ENCODE measurements around the gene HCFC1.
A peak's percentile ranks its signal among the peaks of the same experiment; 100 is the strongest.

Gene HCFC1

GRCh38 chrX:153974003-153974725 lies 2.5 kb upstream of the HCFC1 start:
- no peak overlapping the region for H2AK5ac ChIP-seq (ENCODE audit: low read length)
- peaks cover 20% of the 10 kb centered on the region for H3K79me2 ChIP-seq (ENCODE audit: control insufficient read depth, insufficient read depth, low read length, poor library complexity)
- H2BK120ac ChIP-seq (ENCODE audit: insufficient read depth, low read length, poor library complexity) = no peak overlapping the region
- no peak overlapping the region for H4K12ac ChIP-seq (ENCODE audit: low read depth, low read length)
- H3K23ac ChIP-seq (ENCODE audit: low read length) = no peak overlapping the region
- H4K8ac ChIP-seq (ENCODE audit: low read depth, low read length) = no peak overlapping the region
- H3K9me3 ChIP-seq (ENCODE audit: insufficient read depth, low read depth, low read length) = no peaks in the 10 kb centered on the region
- H3K27me3 ChIP-seq (ENCODE audit: insufficient read depth, low read length) = no peaks in the 10 kb centered on the region
- H4K91ac ChIP-seq (ENCODE audit: low read depth, low read length) = no peak overlapping the region
- H2BK12ac ChIP-seq (ENCODE audit: low read length) = no peak overlapping the region
- no peak overlapping the region for H3K9ac ChIP-seq (ENCODE audit: low read length)
- WGBS (ENCODE audit: extremely low coverage, insufficient coverage, insufficient read length) = no CpG with 5 or more reads among the region's 14 CpGs
- peaks cover 21% of the 10 kb centered on the region for H3K79me1 ChIP-seq (ENCODE audit: low read length)
- H3K4me3 ChIP-seq (ENCODE audit: low read depth, low read length) = no peak overlapping the region
- no peak overlapping the region for H2AFZ ChIP-seq (ENCODE audit: insufficient read depth, low read length, poor library complexity)
- no peak overlapping the region for H3K14ac ChIP-seq (ENCODE audit: low read length)
- no peak overlapping the region for H3K27ac ChIP-seq (ENCODE audit: low read depth, low read length)
- no peak overlapping the region for H2BK5ac ChIP-seq (ENCODE audit: low read depth, low read length, poor library complexity)
- H3K4ac ChIP-seq (ENCODE audit: low read depth, low read length) = no peak overlapping the region
- no peaks in the 10 kb centered on the region for H3K36me3 ChIP-seq (ENCODE audit: control insufficient read depth in 1 of 2, insufficient read depth in 2 of 2, low read length in 2 of 2)
- peaks cover 3 to 5% of the 10 kb centered on the region in 2 experiments for H3K4me1 ChIP-seq (ENCODE audit: control insufficient read depth in 1 of 2, insufficient read depth in 2 of 2, low read length in 2 of 2)
- H3K4me2 ChIP-seq (ENCODE audit: low read length) = no peak overlapping the region
- no peak overlapping the region for H3K18ac ChIP-seq (ENCODE audit: low read length)
- DNase-seq = no peak

- Histone ChIP-seq H3K36me3 (ENCODE audit: control insufficient read depth in 1 of 2, insufficient read depth in 2 of 2, low read length in 2 of 2) (peaks cover 5 to 7% of the 10 kb centered on the region in 2 experiments), H3K23ac (ENCODE audit: low read length) (no peak overlapping the region)
- WGBS (ENCODE audit: extremely low coverage, insufficient coverage, insufficient read length) = no CpG with 5 or more reads among the region's 20 CpGs
Observed at GRCh38 chrX:153973127-153974002, 1.7 kb upstream of the HCFC1 start.

GRCh38 chrX:153972368-153973126 lies 929 bp upstream of the HCFC1 start, which contains the start of gene TMEM187:
TMEM187 (plus strand) TSS chrX:153972754; CDS start chrX:153982063, 9,309 bp downstream.
- H3K4me2 ChIP-seq (ENCODE audit: low read length) = peak within 1 kb of the TSS; percentile 81
- peak within 1 kb of the TSS; percentile 92 for H3K4ac ChIP-seq (ENCODE audit: low read depth, low read length)
- peak within 1 kb of the TSS; percentile 77 for H2BK120ac ChIP-seq (ENCODE audit: insufficient read depth, low read length, poor library complexity)
- peak within 1 kb of the TSS; percentile 99 for H2BK5ac ChIP-seq (ENCODE audit: low read depth, low read length, poor library complexity)
- peak; percentile 80 to 97 for DNase-seq
- peak within 1 kb of the TSS; percentile 99 for H3K18ac ChIP-seq (ENCODE audit: low read length)
- peak within 1 kb of the TSS; percentile 96 for H4K91ac ChIP-seq (ENCODE audit: low read depth, low read length)
- peak within 1 kb of the TSS; percentile 99 for H3K27ac ChIP-seq (ENCODE audit: low read depth, low read length)
- peak within 1 kb of the TSS; percentile 99 for H4K12ac ChIP-seq (ENCODE audit: low read depth, low read length)
- WGBS (ENCODE audit: extremely low coverage, insufficient coverage, insufficient read length) = no CpG with 5 or more reads among the region's 103 CpGs
- no peaks in the 10 kb centered on the region for H3K27me3 ChIP-seq (ENCODE audit: insufficient read depth, low read length)
- peak within 1 kb of the TSS; percentile 95 for H3K14ac ChIP-seq (ENCODE audit: low read length)
- no peak within 1 kb of the TSS for H3K23ac ChIP-seq (ENCODE audit: low read length)
- H3K36me3 ChIP-seq (ENCODE audit: control insufficient read depth in 1 of 2, insufficient read depth in 2 of 2, low read length in 2 of 2) = peaks cover 10 to 12% of the 10 kb centered on the region in 2 experiments
- H3K4me3 ChIP-seq (ENCODE audit: low read depth, low read length) = peak within 1 kb of the TSS; percentile 98
- peak within 1 kb of the TSS; percentile 99 for H2AK5ac ChIP-seq (ENCODE audit: low read length)
- H3K9me3 ChIP-seq (ENCODE audit: insufficient read depth, low read depth, low read length) = no peaks in the 10 kb centered on the region
- peak within 1 kb of the TSS; percentile 88 for H2AFZ ChIP-seq (ENCODE audit: insufficient read depth, low read length, poor library complexity)
- no peak within 1 kb of the TSS for H2BK12ac ChIP-seq (ENCODE audit: low read length)
- peak within 1 kb of the TSS; percentile 89 for H4K8ac ChIP-seq (ENCODE audit: low read depth, low read length)
- peaks cover 36% of the 10 kb centered on the region for H3K79me2 ChIP-seq (ENCODE audit: control insufficient read depth, insufficient read depth, low read length, poor library complexity)
- H3K4me1 ChIP-seq (ENCODE audit: control insufficient read depth in 1 of 2, insufficient read depth in 2 of 2, low read length in 2 of 2) = peaks cover 7 to 12% of the 10 kb centered on the region in 2 experiments
- H3K9ac ChIP-seq (ENCODE audit: low read length) = peak within 1 kb of the TSS; percentile 99
- H3K79me1 ChIP-seq (ENCODE audit: low read length) = peaks cover 21% of the 10 kb centered on the region

More at GRCh38 chrX:153973127-153974002, 1.7 kb upstream of the HCFC1 start:
- H3K79me2 ChIP-seq (ENCODE audit: control insufficient read depth, insufficient read depth, low read length, poor library complexity) = peaks cover 28% of the 10 kb centered on the region
- H2BK120ac ChIP-seq (ENCODE audit: insufficient read depth, low read length, poor library complexity) = peak overlapping the region; percentile 40
- peak overlapping the region; percentile 9 for H2BK5ac ChIP-seq (ENCODE audit: low read depth, low read length, poor library complexity)
- H2BK12ac ChIP-seq (ENCODE audit: low read length) = no peak overlapping the region
- H2AK5ac ChIP-seq (ENCODE audit: low read length) = peak overlapping the region; percentile 23
- peak overlapping the region; percentile 14 for H4K12ac ChIP-seq (ENCODE audit: low read depth, low read length)
- H3K14ac ChIP-seq (ENCODE audit: low read length) = peak overlapping the region; percentile 33
- no peaks in the 10 kb centered on the region for H3K9me3 ChIP-seq (ENCODE audit: insufficient read depth, low read depth, low read length)
- no peaks in the 10 kb centered on the region for H3K27me3 ChIP-seq (ENCODE audit: insufficient read depth, low read length)
- H3K4me1 ChIP-seq (ENCODE audit: control insufficient read depth in 1 of 2, insufficient read depth in 2 of 2, low read length in 2 of 2) = peaks cover 7 to 11% of the 10 kb centered on the region in 2 experiments
- H3K4ac ChIP-seq (ENCODE audit: low read depth, low read length) = peak overlapping the region; percentile 26
- peak overlapping the region; percentile 74 for H3K9ac ChIP-seq (ENCODE audit: low read length)
- DNase-seq = no peak
- H4K8ac ChIP-seq (ENCODE audit: low read depth, low read length) = peak overlapping the region; percentile 53
- peak overlapping the region; percentile 81 for H3K4me3 ChIP-seq (ENCODE audit: low read depth, low read length)
- H2AFZ ChIP-seq (ENCODE audit: insufficient read depth, low read length, poor library complexity) = no peak overlapping the region
- H3K4me2 ChIP-seq (ENCODE audit: low read length) = peak overlapping the region; percentile 81
- H3K27ac ChIP-seq (ENCODE audit: low read depth, low read length) = peak overlapping the region; percentile 99
- H3K79me1 ChIP-seq (ENCODE audit: low read length) = peaks cover 21% of the 10 kb centered on the region
- peak overlapping the region; percentile 77 for H4K91ac ChIP-seq (ENCODE audit: low read depth, low read length)
- H3K18ac ChIP-seq (ENCODE audit: low read length) = peak overlapping the region; percentile 6

- H4K8ac ChIP-seq (ENCODE audit: low read depth, low read length) = peak overlapping the region; percentile 89
- peaks cover 50% of the 10 kb centered on the region for H3K79me2 ChIP-seq (ENCODE audit: control insufficient read depth, insufficient read depth, low read length, poor library complexity)
- H2AK5ac ChIP-seq (ENCODE audit: low read length) = peak overlapping the region; percentile 99
- peak overlapping the region; percentile 81 for H3K4me2 ChIP-seq (ENCODE audit: low read length)
- H3K4me1 ChIP-seq (ENCODE audit: control insufficient read depth in 1 of 2, insufficient read depth in 2 of 2, low read length in 2 of 2) = peaks cover 7 to 14% of the 10 kb centered on the region in 2 experiments
- no peak overlapping the region for H2BK12ac ChIP-seq (ENCODE audit: low read length)
- H2BK5ac ChIP-seq (ENCODE audit: low read depth, low read length, poor library complexity) = peak overlapping the region; percentile 99
- peak overlapping the region; percentile 98 for H3K4me3 ChIP-seq (ENCODE audit: low read depth, low read length)
- no peaks in the 10 kb centered on the region for H3K27me3 ChIP-seq (ENCODE audit: insufficient read depth, low read length)
- H3K36me3 ChIP-seq (ENCODE audit: control insufficient read depth in 1 of 2, insufficient read depth in 2 of 2, low read length in 2 of 2) = peaks cover 10 to 20% of the 10 kb centered on the region in 2 experiments
- H3K18ac ChIP-seq (ENCODE audit: low read length) = peak overlapping the region; percentile 66
- H3K27ac ChIP-seq (ENCODE audit: low read depth, low read length) = peak overlapping the region; percentile 99
- peak overlapping the region; percentile 99 for H3K9ac ChIP-seq (ENCODE audit: low read length)
- peaks cover 21% of the 10 kb centered on the region for H3K79me1 ChIP-seq (ENCODE audit: low read length)
- no peaks in the 10 kb centered on the region for H3K9me3 ChIP-seq (ENCODE audit: insufficient read depth, low read depth, low read length)
- peak overlapping the region; percentile 96 for H4K91ac ChIP-seq (ENCODE audit: low read depth, low read length)
- H4K12ac ChIP-seq (ENCODE audit: low read depth, low read length) = peak overlapping the region; percentile 91
- peak overlapping the region; percentile 92 for H3K4ac ChIP-seq (ENCODE audit: low read depth, low read length)
- peak overlapping the region; percentile 89 for H3K14ac ChIP-seq (ENCODE audit: low read length)
- no CpG with 5 or more reads among the region's 34 CpGs for WGBS (ENCODE audit: extremely low coverage, insufficient coverage, insufficient read length)
- H2BK120ac ChIP-seq (ENCODE audit: insufficient read depth, low read length, poor library complexity) = peak overlapping the region; percentile 77
- DNase-seq = peak; percentile 69 to 90
- H3K23ac ChIP-seq (ENCODE audit: low read length) = no peak overlapping the region
- peak overlapping the region; percentile 87 for H2AFZ ChIP-seq (ENCODE audit: insufficient read depth, low read length, poor library complexity)
Observed at GRCh38 chrX:153971124-153971449, 531 bp downstream of the HCFC1 start.
